Measurements from ENCODE around the gene EMD.

The EMD gene

GRCh38 chrX:154355094-154355775, 23.9 kb upstream of the EMD start:
- FAIRE-seq (no peak), DNase-seq (ENCODE audit: insufficient read length, low spot score) (no peak)
- TF ChIP-seq POLR2AphosphoS5 (IDR thresholded peaks at IDR 0.05; ENCODE audit: low read depth, low read length) (no peak), POLR2A (IDR thresholded peaks at IDR 0.05; ENCODE audit: low read depth, low read length) (no peak)

- no peak for TF ChIP-seq TAF1 (IDR thresholded peaks at IDR 0.05; ENCODE audit: low read depth, low read length)
- FAIRE-seq (no peak), DNase-seq (ENCODE audit: insufficient read length, low spot score) (no peak)
These were observed 23.3 kb upstream of the EMD start for GRCh38 chrX:154355776-154356140.

GRCh38 chrX:154356596-154356995, 22.5 kb upstream of the EMD start:
- FAIRE-seq (no peak), DNase-seq (ENCODE audit: insufficient read length, low spot score) (no peak)
- TF ChIP-seq SPI1 (IDR thresholded peaks at IDR 0.05; ENCODE audit: low read depth, low read length), result no peak
- no peak for TF ChIP-seq TAF1 (IDR thresholded peaks at IDR 0.05; ENCODE audit: low read depth, low read length)
- no peak for TF ChIP-seq PAX5 (IDR thresholded peaks at IDR 0.05; ENCODE audit: insufficient read depth, low read length, severe bottlenecking)
- TF ChIP-seq POU2F2 (IDR thresholded peaks at IDR 0.05; ENCODE audit: low read depth, low read length), result no peak
- no peak for TF ChIP-seq POLR2A (IDR thresholded peaks at IDR 0.05; ENCODE audit: low read depth, low read length)
- no peak for TF ChIP-seq POLR2AphosphoS5 (IDR thresholded peaks at IDR 0.05; ENCODE audit: low read depth, low read length)

GRCh38 chrX:154357205-154357604, 21.9 kb upstream of the EMD start:
- TF ChIP-seq POU2F2 (IDR thresholded peaks at IDR 0.05; ENCODE audit: low read depth, low read length), result no peak
- no peak for TF ChIP-seq POLR2AphosphoS5 (IDR thresholded peaks at IDR 0.05; ENCODE audit: low read depth, low read length)
- TF ChIP-seq POLR2A (IDR thresholded peaks at IDR 0.05; ENCODE audit: low read depth, low read length), result no peak
- no peak for TF ChIP-seq TAF1 (IDR thresholded peaks at IDR 0.05; ENCODE audit: low read depth, low read length)
- no peak for TF ChIP-seq SPI1 (IDR thresholded peaks at IDR 0.05; ENCODE audit: low read depth, low read length)
- no peak for TF ChIP-seq PAX5 (IDR thresholded peaks at IDR 0.05; ENCODE audit: insufficient read depth, low read length, severe bottlenecking)
- no peak for DNase-seq (ENCODE audit: insufficient read length, low spot score)
- no peak for FAIRE-seq

- TF ChIP-seq SPI1 (IDR thresholded peaks at IDR 0.05; ENCODE audit: low read depth, low read length) (no peak), TAF1 (IDR thresholded peaks at IDR 0.05; ENCODE audit: low read depth, low read length) (no peak), POLR2AphosphoS5 (IDR thresholded peaks at IDR 0.05; ENCODE audit: low read depth, low read length) (no peak), PAX5 (IDR thresholded peaks at IDR 0.05; ENCODE audit: insufficient read depth, low read length, severe bottlenecking) (no peak)
These were observed 21.1 kb upstream of the EMD start for GRCh38 chrX:154358011-154358410.

GRCh38 chrX:154358829-154359228, 20.3 kb upstream of the EMD start:
- DNase-seq (ENCODE audit: insufficient read length, low spot score), result no peak
- no peak for FAIRE-seq
- TF ChIP-seq POLR2A (IDR thresholded peaks at IDR 0.05; ENCODE audit: low read depth, low read length) (no peak), POU2F2 (IDR thresholded peaks at IDR 0.05; ENCODE audit: low read depth, low read length) (no peak), SPI1 (IDR thresholded peaks at IDR 0.05; ENCODE audit: low read depth, low read length) (no peak), PAX5 (IDR thresholded peaks at IDR 0.05; ENCODE audit: insufficient read depth, low read length, severe bottlenecking) (no peak), POLR2AphosphoS5 (IDR thresholded peaks at IDR 0.05; ENCODE audit: low read depth, low read length) (no peak), TAF1 (IDR thresholded peaks at IDR 0.05; ENCODE audit: low read depth, low read length) (no peak)

More at GRCh38 chrX:154358011-154358410, 21.1 kb upstream of the EMD start:
- no peak for FAIRE-seq
- no peak for DNase-seq (ENCODE audit: insufficient read length, low spot score)

- DNase-seq (ENCODE audit: insufficient read length, low spot score), result no peak
- TF ChIP-seq SPI1 (IDR thresholded peaks at IDR 0.05; ENCODE audit: low read depth, low read length), result no peak
- no peak for TF ChIP-seq POLR2AphosphoS5 (IDR thresholded peaks at IDR 0.05; ENCODE audit: low read depth, low read length)
- TF ChIP-seq POLR2A (IDR thresholded peaks at IDR 0.05; ENCODE audit: low read depth, low read length), result no peak
- TF ChIP-seq POU2F2 (IDR thresholded peaks at IDR 0.05; ENCODE audit: low read depth, low read length), result no peak
- TF ChIP-seq PAX5 (IDR thresholded peaks at IDR 0.05; ENCODE audit: insufficient read depth, low read length, severe bottlenecking), result no peak
- no peak for TF ChIP-seq TAF1 (IDR thresholded peaks at IDR 0.05; ENCODE audit: low read depth, low read length)
- no peak for FAIRE-seq
These were observed 19.5 kb upstream of the EMD start for GRCh38 chrX:154359362-154360154.

GRCh38 chrX:154360155-154360713, 18.9 kb upstream of the EMD start:
- DNase-seq (ENCODE audit: insufficient read length, low spot score) (no peak), FAIRE-seq (no peak)
- TF ChIP-seq SPI1 (IDR thresholded peaks at IDR 0.05; ENCODE audit: low read depth, low read length) (no peak), POLR2A (IDR thresholded peaks at IDR 0.05; ENCODE audit: low read depth, low read length) (no peak), POU2F2 (IDR thresholded peaks at IDR 0.05; ENCODE audit: low read depth, low read length) (no peak), TAF1 (IDR thresholded peaks at IDR 0.05; ENCODE audit: low read depth, low read length) (no peak), PAX5 (IDR thresholded peaks at IDR 0.05; ENCODE audit: insufficient read depth, low read length, severe bottlenecking) (no peak), POLR2AphosphoS5 (IDR thresholded peaks at IDR 0.05; ENCODE audit: low read depth, low read length) (no peak)

- peak; percentile 20 for FAIRE-seq
- DNase-seq (ENCODE audit: insufficient read length, low spot score), result no peak
- no peak for TF ChIP-seq POU2F2 (IDR thresholded peaks at IDR 0.05; ENCODE audit: low read depth, low read length)
- TF ChIP-seq PAX5 (IDR thresholded peaks at IDR 0.05; ENCODE audit: insufficient read depth, low read length, severe bottlenecking), result no peak
- no peak for TF ChIP-seq SPI1 (IDR thresholded peaks at IDR 0.05; ENCODE audit: low read depth, low read length)
- no peak for TF ChIP-seq POLR2AphosphoS5 (IDR thresholded peaks at IDR 0.05; ENCODE audit: low read depth, low read length)
These were observed 16.9 kb upstream of the EMD start for GRCh38 chrX:154362085-154362742.

Measured in GM12891 (cell line).